ENCODE data around the gene PAQR7.

Gene PAQR7

DNA sequence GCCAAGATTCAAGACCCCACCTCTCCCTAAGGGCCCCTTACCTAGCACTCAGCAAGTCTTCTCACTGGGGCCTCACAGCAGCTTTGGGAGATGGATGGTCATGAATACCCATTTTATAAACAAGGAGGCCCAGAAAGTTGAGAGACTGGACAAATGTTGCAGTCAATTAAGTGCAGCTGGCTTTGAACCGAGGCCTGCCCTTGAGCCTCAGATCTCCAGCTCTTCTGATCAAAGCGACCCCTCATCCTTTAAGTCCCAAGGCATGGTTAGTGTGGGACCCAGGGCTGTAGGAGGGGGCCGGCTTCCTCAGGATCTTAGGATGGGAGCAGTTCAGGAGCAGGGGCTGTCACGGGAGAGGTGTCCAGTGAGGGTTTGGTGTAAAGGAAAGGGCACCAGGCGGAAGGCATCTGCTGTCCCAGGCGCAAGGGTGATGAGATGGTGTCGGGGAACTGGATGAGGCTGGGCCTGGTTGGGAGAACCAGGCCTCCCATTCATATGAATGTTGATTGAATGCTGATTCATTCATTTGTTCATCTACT lies 60.9 kb downstream of the PAQR7 start:
- peak; percentile 55 for DNase-seq

DNA sequence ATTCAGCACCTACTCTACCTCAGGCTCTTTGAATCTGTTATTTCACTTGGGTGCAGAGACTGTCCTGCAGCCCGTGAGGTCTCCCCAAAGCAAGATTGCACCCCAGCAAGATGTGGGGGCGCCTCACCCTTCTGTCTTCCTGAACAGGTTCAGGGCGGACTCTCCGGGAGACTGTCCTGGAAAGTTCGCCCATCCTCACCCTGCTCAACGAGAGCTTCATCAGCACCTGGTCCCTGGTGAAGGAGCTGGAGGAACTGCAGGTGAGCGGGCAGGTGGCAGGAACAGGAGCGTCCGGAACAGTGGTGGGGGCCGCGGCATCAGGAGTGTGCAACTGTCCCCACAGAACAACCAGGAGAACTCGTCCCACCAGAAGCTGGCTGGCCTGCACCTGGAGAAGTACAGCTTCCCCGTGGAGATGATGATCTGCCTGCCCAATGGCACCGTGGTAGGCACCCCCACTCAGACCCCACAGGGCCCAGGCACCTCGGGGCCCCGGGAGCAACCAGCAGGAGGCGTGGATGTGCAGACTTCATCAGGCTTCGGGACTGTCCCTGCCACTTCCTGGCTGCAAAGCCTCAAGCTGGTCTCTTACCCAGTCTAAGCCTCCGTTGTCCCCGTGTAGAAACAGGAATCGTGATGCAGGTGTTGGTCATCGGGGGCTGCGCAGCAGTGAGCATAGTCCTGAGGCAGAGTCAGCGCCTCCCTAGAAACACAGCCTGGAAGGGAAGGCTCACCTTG lies 61.6 kb downstream of the PAQR7 start:
- DNase-seq: no peak

DNA sequence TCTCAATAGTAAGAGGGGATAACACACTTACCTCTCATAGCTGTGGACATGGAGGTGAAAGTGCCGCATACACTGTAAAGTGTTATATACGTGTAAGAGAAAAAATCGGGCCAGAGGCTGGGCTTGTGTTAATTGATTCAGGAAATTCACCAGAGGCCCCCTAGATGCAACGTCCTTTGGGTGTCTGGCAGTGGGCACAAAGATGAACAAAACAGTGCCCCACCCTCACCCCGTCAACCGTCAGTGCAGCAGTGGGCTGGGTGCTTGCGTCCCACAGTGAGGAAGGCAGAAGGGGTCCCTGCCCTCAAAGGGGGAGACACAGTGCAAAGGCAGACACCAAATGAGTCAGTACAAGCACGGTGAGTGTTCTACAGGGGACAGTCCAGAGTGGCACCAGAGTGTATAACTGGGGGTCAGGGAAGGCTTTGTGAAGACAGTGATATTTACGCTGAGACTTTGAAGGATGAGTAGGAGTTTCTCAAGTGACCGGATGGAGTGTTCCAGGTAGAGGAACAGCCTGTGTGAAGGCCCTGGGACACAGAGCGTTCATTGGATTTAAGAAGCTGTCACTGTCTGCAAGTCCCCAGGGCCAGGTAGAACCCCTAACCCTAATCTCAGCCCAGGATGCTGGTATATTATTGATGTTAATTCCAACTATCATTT lies 62.3 kb downstream of the PAQR7 start:
- peak; percentile 49 for DNase-seq

All from activated effector memory CD4-positive, alpha-beta T cell treated with anti-CD3 and anti-CD28 coated beads, Interleukin-2, amount 50 U/mL, for 16 hours (primary cell).